Endothelial cell of coronary artery (primary cell): Measurements from ENCODE around the gene ZPR1. TPM values are rescaled to one million over a fixed set of nuclear protein-coding genes. Genes with fewer than 3 reads are reported as not detected.

Experiments used
- total RNA-seq: library from RNA; depleted of rRNA; stranded (reverse); fragments of >200 nt; gene quantifications from 2 replicates; pipeline ENCODE4 v1.2.3, GENCODE V29; 2014

ZPR1 gene, protein sequence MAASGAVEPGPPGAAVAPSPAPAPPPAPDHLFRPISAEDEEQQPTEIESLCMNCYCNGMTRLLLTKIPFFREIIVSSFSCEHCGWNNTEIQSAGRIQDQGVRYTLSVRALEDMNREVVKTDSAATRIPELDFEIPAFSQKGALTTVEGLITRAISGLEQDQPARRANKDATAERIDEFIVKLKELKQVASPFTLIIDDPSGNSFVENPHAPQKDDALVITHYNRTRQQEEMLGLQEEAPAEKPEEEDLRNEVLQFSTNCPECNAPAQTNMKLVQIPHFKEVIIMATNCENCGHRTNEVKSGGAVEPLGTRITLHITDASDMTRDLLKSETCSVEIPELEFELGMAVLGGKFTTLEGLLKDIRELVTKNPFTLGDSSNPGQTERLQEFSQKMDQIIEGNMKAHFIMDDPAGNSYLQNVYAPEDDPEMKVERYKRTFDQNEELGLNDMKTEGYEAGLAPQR
- total RNA-seq: 39.2 and 47.4 TPM in 2 replicates

GRCh38 chr11:116787786-116788486 is at the start of gene ZPR1:
Gene ZPR1 (minus strand): TSS chr11:116788023. CDS start chr11:116787990, 33 bp downstream.

GRCh38 chr11:116829525-116830183 is 41.8 kb upstream of the ZPR1 start, which contains the start of gene APOC3:
Gene APOC3 (plus strand): TSS chr11:116829907. CDS start chr11:116830583, 676 bp downstream.

DNA sequence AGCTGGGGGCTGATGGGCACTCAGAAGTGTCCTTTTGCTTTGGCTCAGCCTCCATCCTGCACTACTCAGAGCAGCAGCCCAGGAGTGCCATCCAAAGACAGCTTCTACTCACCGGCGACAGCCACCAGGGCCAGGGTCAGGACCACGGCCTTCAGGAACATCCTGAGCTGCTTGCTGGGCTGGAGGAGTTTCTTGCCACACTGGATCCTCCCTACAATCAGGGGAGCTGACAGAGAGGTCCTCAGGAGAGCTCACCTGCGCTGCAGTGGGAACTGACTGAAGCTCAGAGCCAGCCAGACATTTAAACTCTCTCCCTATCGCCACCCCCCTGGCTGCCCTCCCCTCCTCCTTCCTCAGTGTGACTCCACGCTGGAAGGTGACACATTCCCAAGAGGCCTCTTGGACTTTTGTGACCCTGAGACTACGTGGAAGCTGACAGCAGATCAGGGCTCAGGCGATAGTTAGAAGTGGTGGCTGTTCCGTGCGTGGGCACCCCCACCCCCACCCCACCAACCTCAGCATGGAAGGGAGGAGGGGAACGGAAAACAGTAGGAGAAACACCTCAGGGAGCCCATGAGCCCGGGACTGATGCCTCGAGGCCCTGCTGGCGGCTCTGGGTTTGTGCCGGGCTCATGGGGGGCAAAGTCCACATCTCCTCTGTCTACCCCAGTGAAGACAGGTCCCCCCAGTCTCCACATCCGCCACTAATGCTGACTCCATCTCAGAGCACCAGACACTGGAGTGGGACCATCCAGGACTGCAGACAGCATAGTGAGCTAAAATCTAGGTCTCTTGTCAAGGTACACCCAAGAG is 35.4 kb upstream of the ZPR1 start, which contains the start of gene APOA4:
Gene APOA4, minus strand, starts transcription at position 274 of the 813 bp plus-strand sequence. Its CDS starts 113 bp downstream, at position 161.

GRCh38 chr11:116791813-116792143 is 4.0 kb upstream of the ZPR1 start, which contains the start of gene APOA5:
Gene APOA5 (minus strand): TSS chr11:116791879. CDS start chr11:116791860, 19 bp downstream.

DNA sequence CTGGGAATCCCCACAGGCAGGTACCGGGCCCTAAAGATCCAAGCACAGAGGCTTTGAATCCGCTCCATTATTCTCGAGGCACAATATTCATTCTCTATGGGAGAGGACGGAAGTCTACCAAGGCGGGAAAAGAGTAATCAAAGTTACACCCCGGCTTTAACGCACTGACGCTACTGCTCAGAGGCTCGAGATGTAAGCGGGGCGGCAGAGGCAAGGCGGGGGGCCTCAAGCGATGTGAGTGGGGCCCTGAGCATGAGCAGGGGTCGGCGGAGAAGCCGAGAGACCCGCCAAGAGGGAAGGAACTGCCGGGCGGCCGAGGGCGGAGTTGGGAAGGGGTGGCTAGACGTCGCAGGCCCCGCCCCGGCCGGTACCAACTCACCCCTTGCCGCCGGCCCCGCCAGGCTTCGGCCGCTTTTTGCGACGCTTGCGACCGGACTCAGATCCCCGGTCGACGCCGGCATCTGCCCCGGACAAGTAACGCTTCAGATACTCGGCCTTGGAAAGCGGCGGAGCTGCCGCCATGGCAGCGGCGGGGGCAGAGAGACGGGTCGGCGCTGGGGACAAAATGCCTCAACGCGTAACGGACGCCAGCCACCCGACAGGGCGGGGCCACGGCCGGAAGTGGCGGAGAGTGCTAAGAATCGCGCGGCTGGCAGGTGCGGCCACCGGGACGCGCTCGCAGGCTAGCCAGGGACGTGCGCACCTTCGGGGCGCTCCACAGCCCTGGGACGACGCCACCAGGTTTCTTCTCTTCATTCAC is 15.2 kb downstream of the ZPR1 start, which contains the start of gene BUD13:
Gene BUD13, minus strand, starts transcription at position 545 of the 760 bp plus-strand sequence. Its CDS starts 23 bp downstream, at position 522.

Other genes with a start within 250 kb of the ZPR1 start
- gene BUD13, start 15.0 kb downstream of the ZPR1 start, total RNA-seq: 15.2 and 16.4 TPM in 2 replicates
- gene APOA5, start 3.9 kb upstream of the ZPR1 start, total RNA-seq: not detected in 2 replicates
- gene APOA4, start 35.3 kb upstream of the ZPR1 start, total RNA-seq: not detected in 2 replicates
- not detected in 2 replicates for gene APOC3, start 41.9 kb upstream of the ZPR1 start, total RNA-seq
- 0.09 and 0.19 TPM in 2 replicates for gene APOA1, start 49.6 kb upstream of the ZPR1 start, total RNA-seq